OCI-LY1 (cell line): ENCODE results near the gene MAP3K10.

Source experiments
- H2AFZ ChIP-seq: fragments of 200-600 bp; sonication (generic), shearing (Covaris generic); 2 replicates; pipeline ENCODE4 v1.6.0; 2014; ENCODE audit warnings: antibody characterized with exemption, mild to moderate bottlenecking, low read length
- H3F3A ChIP-seq: fragments of 200-600 bp; sonication (generic), shearing (Covaris generic); 2 replicates; pipeline ENCODE4 v1.6.0; 2014; ENCODE audit warnings: mild to moderate bottlenecking, antibody characterized with exemption, low read length, moderate library complexity; ENCODE audit not compliant: insufficient read depth
- H3K27ac ChIP-seq: fragments of 200-600 bp; sonication (generic); 2 replicates; pipeline ENCODE4 v1.5.1; 2014; ENCODE audit warnings: low read length, mixed run types, mild to moderate bottlenecking, low read depth; ENCODE audit not compliant: poor library complexity, severe bottlenecking
- H3K27me3 ChIP-seq: fragments of 200-600 bp; sonication (generic); 2 replicates; pipeline ENCODE4 v1.6.0; 2014; ENCODE audit warnings: antibody characterized with exemption, mild to moderate bottlenecking, low read length, moderate library complexity; ENCODE audit not compliant: insufficient read depth
- H3K36me3 ChIP-seq: fragments of 200-600 bp; sonication (generic); 2 replicates; pipeline ENCODE4 v1.6.1; 2014; ENCODE audit warnings: mild to moderate bottlenecking, antibody characterized with exemption, low read length, moderate library complexity, mixed read lengths; ENCODE audit not compliant: insufficient read depth
- H3K4me1 ChIP-seq: fragments of 200-600 bp; sonication (generic); 2 replicates; pipeline ENCODE4 v1.5.1; 2014; ENCODE audit warnings: mild to moderate bottlenecking, low read length, moderate library complexity; ENCODE audit not compliant: insufficient read depth, severe bottlenecking
- H3K4me2 ChIP-seq: fragments of 200-600 bp; sonication (generic), shearing (Covaris generic); 2 replicates; pipeline ENCODE4 v1.6.1; 2014; ENCODE audit warnings: low read length
- H3K4me3 ChIP-seq: fragments of 200-600 bp; sonication (generic); 2 replicates; pipeline ENCODE4 v1.5.1; 2014; ENCODE audit warnings: low read length, low read depth, mild to moderate bottlenecking, mixed read lengths; ENCODE audit not compliant: poor library complexity, severe bottlenecking
- H3K79me2 ChIP-seq: fragments of 200-600 bp; shearing (Covaris generic); 2 replicates; pipeline ENCODE4 v1.6.1; 2016; ENCODE audit warnings: mixed run types, low read length, mixed read lengths; ENCODE audit not compliant: insufficient read depth
- H3K9ac ChIP-seq: fragments of 200-600 bp; sonication (generic), shearing (Covaris generic); 2 replicates; pipeline ENCODE4 v1.6.1; 2014; ENCODE audit warnings: mild to moderate bottlenecking, low read length, mixed read lengths
- H3K9me2 ChIP-seq: fragments of 200-600 bp; sonication (generic), shearing (Covaris generic); 2 replicates; pipeline ENCODE4 v1.6.1; 2014; ENCODE audit warnings: low read depth, mild to moderate bottlenecking, low read length, mixed read lengths
- H3K9me3 ChIP-seq: fragments of 200-600 bp; shearing (Covaris generic); 2 replicates; pipeline ENCODE4 v1.6.1; 2014; ENCODE audit warnings: low read length, mixed read lengths
- H4K20me1 ChIP-seq: fragments of 200-600 bp; sonication (generic), shearing (Covaris generic); 2 replicates; pipeline ENCODE4 v1.6.0; 2016; ENCODE audit warnings: mild to moderate bottlenecking, low read length; ENCODE audit not compliant: insufficient read depth
- CTCF ChIP-seq: fragments of 200-600 bp; sonication (generic), shearing (Covaris generic); IDR thresholded peaks from 2 replicates; pipeline ENCODE4 v1.5.1; 2017; ENCODE audit warnings: mild to moderate bottlenecking, antibody characterized with exemption, low read length, moderate library complexity, mixed read lengths
- EZH2 ChIP-seq: fragments of 200-600 bp; sonication (generic), shearing (Covaris generic); IDR thresholded peaks from 2 replicates; pipeline ENCODE4 v1.8.0; 2017; ENCODE audit warnings: borderline replicate concordance, mixed run types, mild to moderate bottlenecking, antibody characterized with exemption, low read length, moderate library complexity, mixed read lengths

The MAP3K10 gene

GRCh38 chr19:40247178-40247577, 56.0 kb downstream of the MAP3K10 start:
- no peak overlapping the region for H3K4me3 ChIP-seq
- no peak overlapping the region for H2AFZ ChIP-seq
- no peaks in the 10 kb centered on the region for H4K20me1 ChIP-seq
- TF ChIP-seq CTCF (no peak), EZH2 (no peak)
- no peaks in the 10 kb centered on the region for H3K9me2 ChIP-seq
- H3F3A ChIP-seq = no peaks in the 10 kb centered on the region
- H3K9me3 ChIP-seq = no peaks in the 10 kb centered on the region
- no peak overlapping the region for H3K27ac ChIP-seq
- no peaks in the 10 kb centered on the region for H3K79me2 ChIP-seq
- H3K27me3 ChIP-seq = no peaks in the 10 kb centered on the region
- peaks cover 34% of the 10 kb centered on the region; the same call in 1 of the 2 replicates for H3K36me3 ChIP-seq
- H3K9ac ChIP-seq = no peak overlapping the region
- H3K4me1 ChIP-seq = no peaks in the 10 kb centered on the region
- no peak overlapping the region for H3K4me2 ChIP-seq

- no peak for TF ChIP-seq CTCF
- TF ChIP-seq EZH2 = no peak
Measured at GRCh38 chr19:40247735-40248262, 56.6 kb downstream of the MAP3K10 start.

GRCh38 chr19:40249201-40249600, 58.0 kb downstream of the MAP3K10 start:
- Histone ChIP-seq H3K27me3 (no peaks in the 10 kb centered on the region), H2AFZ (no peak overlapping the region), H3K36me3 (peaks cover 54% of the 10 kb centered on the region), H3K9ac (no peak overlapping the region), H3K4me1 (no peaks in the 10 kb centered on the region), H3K79me2 (no peaks in the 10 kb centered on the region), H4K20me1 (no peaks in the 10 kb centered on the region), H3K4me3 (no peak overlapping the region), H3F3A (no peaks in the 10 kb centered on the region), H3K9me2 (no peaks in the 10 kb centered on the region), H3K4me2 (no peak overlapping the region), H3K27ac (no peak overlapping the region), H3K9me3 (no peaks in the 10 kb centered on the region)
- no peak for TF ChIP-seq EZH2
- TF ChIP-seq CTCF = no peak

More at GRCh38 chr19:40247735-40248262, 56.6 kb downstream of the MAP3K10 start:
- H3K79me2 ChIP-seq = no peaks in the 10 kb centered on the region
- no peak overlapping the region for H2AFZ ChIP-seq
- H3F3A ChIP-seq = no peaks in the 10 kb centered on the region
- H3K9me2 ChIP-seq = no peaks in the 10 kb centered on the region
- H3K36me3 ChIP-seq = peaks cover 40% of the 10 kb centered on the region
- H3K4me3 ChIP-seq = no peak overlapping the region
- H3K27ac ChIP-seq = no peak overlapping the region
- H3K9ac ChIP-seq = no peak overlapping the region
- no peaks in the 10 kb centered on the region for H4K20me1 ChIP-seq
- H3K27me3 ChIP-seq = no peaks in the 10 kb centered on the region
- no peaks in the 10 kb centered on the region for H3K9me3 ChIP-seq
- no peaks in the 10 kb centered on the region for H3K4me1 ChIP-seq
- no peak overlapping the region for H3K4me2 ChIP-seq
